CD4-positive, alpha-beta T cell (primary cell): ENCODE data around the gene ADH6. TPM values are rescaled to one million over a fixed set of nuclear protein-coding genes. Genes with fewer than 3 reads are reported as not detected.

ENCODE experiments used
- ATAC-seq: fragments of 200-7000 bp; cut with Tn5 transposase; one replicate; pipeline ENCODE4 v1.10.0; 2022; ENCODE audit warnings: mild to moderate bottlenecking; ENCODE audit not compliant: poor library complexity
- CTCF ChIA-PET: fragments of 350-600 bp; sonication (Branson Sonifier 250); formaldehyde crosslinking; loops from one replicate; lab custom pipeline; 2021; ENCODE audit warnings: antibody characterized with exemption, inconsistent platforms; lab: Charles Lee
- POLR2A ChIA-PET: fragments of 350-600 bp; sonication (Branson Sonifier 250); formaldehyde crosslinking; loops from one replicate; lab custom pipeline; 2021; ENCODE audit warnings: antibody characterized with exemption, inconsistent platforms; lab: Charles Lee
- DNase-seq, 14 experiments: peaks; one replicate each; pipeline ENCODE4 v3.0.0-alpha.2; 2013 to 2020; ENCODE audit warnings: mixed read lengths in 2 of 14
- H3K27ac ChIP-seq, 2 donors: one replicate each; pipeline versions ENCODE4 v1.5.1 to v1.7.0; 2013; ENCODE audit warnings: low read length in 2 of 2, low read depth in 1 of 2, mild to moderate bottlenecking in 1 of 2
- H3K27me3 ChIP-seq, 2 experiments: 1 replicate in 1 of 2; 2 replicates in 1 of 2; pipeline versions ENCODE4 v1.6.1 to v1.7.0; 2013; ENCODE audit warnings: low read length in 2 of 2, control low read depth in 1 of 2, mild to moderate bottlenecking in 1 of 2, moderate library complexity in 1 of 2; ENCODE audit not compliant: insufficient read depth in 2 of 2, control insufficient read depth in 1 of 2
- H3K36me3 ChIP-seq: one replicate; pipeline ENCODE4 v1.6.1; 2013; ENCODE audit warnings: low read length, control low read depth; ENCODE audit not compliant: insufficient read depth
- H3K4me1 ChIP-seq: one replicate; pipeline ENCODE4 v1.6.1; 2013; ENCODE audit warnings: low read length, control low read depth; ENCODE audit not compliant: insufficient read depth
- H3K4me3 ChIP-seq: one replicate; pipeline ENCODE4 v1.5.1; 2013; ENCODE audit warnings: mild to moderate bottlenecking, low read length, moderate library complexity
- H3K9me3 ChIP-seq, 2 experiments: 1 replicate in 1 of 2; 2 replicates in 1 of 2; pipeline versions ENCODE4 v1.6.1 to v1.7.0; 2013; ENCODE audit warnings: low read length in 2 of 2, mild to moderate bottlenecking in 2 of 2, control low read depth in 1 of 2, moderate library complexity in 1 of 2; ENCODE audit not compliant: control insufficient read depth in 1 of 2, insufficient read depth in 1 of 2
- H3K27ac Mint-ChIP-seq: one replicate; pipeline ENCODE4 v1.8.0; 2020; ENCODE audit warnings: mixed read lengths
- H3K27me3 Mint-ChIP-seq: one replicate; pipeline ENCODE4 v1.8.0; 2021; ENCODE audit warnings: mixed read lengths
- H3K36me3 Mint-ChIP-seq: one replicate; pipeline ENCODE4 v1.8.0; 2021; ENCODE audit warnings: low read depth, mixed read lengths
- H3K4me1 Mint-ChIP-seq: one replicate; pipeline ENCODE4 v1.8.0; 2021; ENCODE audit warnings: low read depth, mixed read lengths
- H3K4me3 Mint-ChIP-seq: one replicate; pipeline ENCODE4 v1.8.0; 2020; ENCODE audit warnings: mild to moderate bottlenecking, mixed read lengths
- H3K9me3 Mint-ChIP-seq: one replicate; pipeline ENCODE4 v1.8.0; 2020; ENCODE audit warnings: mixed read lengths
- CTCF ChIP-seq: fragments of 200-600 bp; IDR thresholded peaks from one replicate; pipeline ENCODE4 v1.8.0; 2022; ENCODE audit warnings: antibody characterized with exemption, mild to moderate bottlenecking
- intact Hi-C, 2 experiments: fragments of 100-400 bp; cut with DNase I in 1 of 2; cut with micrococcal nuclease in 1 of 2; formaldehyde crosslinking; loops; one replicate each; pipeline versions ENCODE4 v1.15.1 to v1.9.0; 2023 to 2025; cut with DNase I, micrococcal nuclease
- total RNA-seq, 174 experiments: library from RNA in 2 of 174; stranded (reverse) in 2 of 174; gene quantifications; one replicate each; pipeline ENCODE4 v1.2.3 and lab custom pipeline; 2021 to 2026

The ADH6 gene
- total RNA-seq, 2 experiments from 2014 or later: not detected

GRCh38 chr4:99210789-99211188 lies 8.3 kb downstream of the ADH6 start:
- Mint-ChIP-seq H3K27me3 (no peaks in the 10 kb centered on the region), H3K36me3 (no peaks in the 10 kb centered on the region), H3K27ac (no peak overlapping the region), H3K9me3 (no peaks in the 10 kb centered on the region), H3K4me1 (no peaks in the 10 kb centered on the region), H3K4me3 (no peak overlapping the region)
- H3K4me1 ChIP-seq: no peaks in the 10 kb centered on the region
- DNase-seq (no peak), ATAC-seq (no peak)
- no peak for TF ChIP-seq CTCF
- ChIA-PET CTCF (no interaction called here), POLR2A (no interaction called here)
- no peaks in the 10 kb centered on the region for H3K36me3 ChIP-seq
- intact Hi-C loops: no loop called here
- H3K4me3 ChIP-seq: no peak overlapping the region
- H3K27ac ChIP-seq: no peak overlapping the region
- H3K9me3 ChIP-seq: no peaks in the 10 kb centered on the region
- H3K27me3 ChIP-seq: no peaks in the 10 kb centered on the region

GRCh38 chr4:99209671-99210070 lies 9.4 kb downstream of the ADH6 start:
- no peaks in the 10 kb centered on the region for H3K27me3 ChIP-seq
- H3K9me3 ChIP-seq: no peaks in the 10 kb centered on the region
- TF ChIP-seq CTCF: no peak
- no peak overlapping the region for H3K27ac ChIP-seq
- DNase-seq (no peak), ATAC-seq (no peak)
- no peaks in the 10 kb centered on the region for H3K27me3 Mint-ChIP-seq
- CTCF ChIA-PET: no interaction called here
- no peak overlapping the region for H3K27ac Mint-ChIP-seq
- no peak overlapping the region for H3K4me3 ChIP-seq
- POLR2A ChIA-PET: no interaction called here
- no peak overlapping the region for H3K4me3 Mint-ChIP-seq
- no peaks in the 10 kb centered on the region for H3K36me3 ChIP-seq
- intact Hi-C loops: loop anchor here in 1 of 2 experiments (10.0 kb wide), 1 partner anchor 1555 kb away; no protein-coding TSS in a partner anchor
- no peaks in the 10 kb centered on the region for H3K36me3 Mint-ChIP-seq
- H3K9me3 Mint-ChIP-seq: no peaks in the 10 kb centered on the region
- H3K4me1 ChIP-seq: no peaks in the 10 kb centered on the region
- no peaks in the 10 kb centered on the region for H3K4me1 Mint-ChIP-seq

- TF ChIP-seq CTCF: no peak
- no peaks in the 10 kb centered on the region for H3K4me1 Mint-ChIP-seq
- no peaks in the 10 kb centered on the region for H3K36me3 Mint-ChIP-seq
- CTCF ChIA-PET: no interaction called here
- H3K27ac Mint-ChIP-seq: no peak overlapping the region
- no peaks in the 10 kb centered on the region for H3K9me3 Mint-ChIP-seq
- ATAC-seq: no peak
- Histone ChIP-seq H3K9me3 (no peaks in the 10 kb centered on the region), H3K4me3 (no peak overlapping the region), H3K27ac (no peak overlapping the region), H3K36me3 (no peaks in the 10 kb centered on the region), H3K27me3 (no peaks in the 10 kb centered on the region), H3K4me1 (no peaks in the 10 kb centered on the region)
- no peak for DNase-seq
- POLR2A ChIA-PET: no interaction called here
- H3K27me3 Mint-ChIP-seq: no peaks in the 10 kb centered on the region
- H3K4me3 Mint-ChIP-seq: no peak overlapping the region
- intact Hi-C loops: loop anchor here in 1 of 2 experiments (10.0 kb wide), 1 partner anchor 1556 kb away; no protein-coding TSS in a partner anchor
Measured at GRCh38 chr4:99208719-99209075, 10.3 kb downstream of the ADH6 start.
